Ishikawa (cell line): ENCODE results near the gene OAS3.

ENCODE experiments used
- CEBPB ChIP-seq: IDR thresholded peaks from 2 replicates; pipeline ENCODE4 v1.6.1; 2012
- EGR1 ChIP-seq: IDR thresholded peaks from 2 replicates; pipeline ENCODE4 v1.6.1; 2012
- EP300 ChIP-seq: IDR thresholded peaks from 2 replicates; pipeline ENCODE4 v1.6.1; 2012; ENCODE audit warnings: borderline replicate concordance
- FOXM1 ChIP-seq: IDR thresholded peaks from 2 replicates; pipeline ENCODE4 v1.6.1; 2012; ENCODE audit warnings: low read depth, borderline replicate concordance
- MAX ChIP-seq: IDR thresholded peaks from 2 replicates; pipeline ENCODE4 v1.6.1; 2012
- NFIC ChIP-seq: IDR thresholded peaks from 2 replicates; pipeline ENCODE4 v1.6.1; 2012
- RAD21 ChIP-seq: IDR thresholded peaks from 2 replicates; pipeline ENCODE4 v1.6.1; 2012; ENCODE audit warnings: low read depth
- REST ChIP-seq: IDR thresholded peaks from 2 replicates; pipeline ENCODE4 v1.6.1; 2012; ENCODE audit warnings: low read depth, mild to moderate bottlenecking
- TAF1 ChIP-seq: IDR thresholded peaks from 2 replicates; pipeline ENCODE4 v1.6.1; 2012; ENCODE audit warnings: low read depth, mild to moderate bottlenecking
- TCF12 ChIP-seq: IDR thresholded peaks from 2 replicates; pipeline ENCODE4 v1.6.1; 2012; ENCODE audit warnings: low read depth
- TEAD4 ChIP-seq: IDR thresholded peaks from 2 replicates; pipeline ENCODE4 v1.6.1; 2012
- YY1 ChIP-seq: IDR thresholded peaks from 2 replicates; pipeline ENCODE4 v1.6.1; 2012; ENCODE audit warnings: low read depth

GRCh38 chr12:112950701-112951100, 12.4 kb downstream of the OAS3 start:
- TF ChIP-seq TEAD4 (no peak), TCF12 (no peak), YY1 (no peak), CEBPB (no peak), TAF1 (no peak), MAX (no peak), EP300 (no peak), REST (no peak), RAD21 (no peak), FOXM1 (no peak), NFIC (no peak), EGR1 (no peak)
